Bronchial epithelial cell (primary cell): ENCODE measurements around the gene SHTN1. TPM values are rescaled to one million over a fixed set of nuclear protein-coding genes. Genes with fewer than 3 reads are reported as not detected.

Source experiments
- DNase-seq: peaks from one replicate; pipeline ENCODE4 v3.0.0-alpha.2; 2010; ENCODE audit warnings: low read depth
- FAIRE-seq: peaks from 2 replicates; lab custom pipeline; 2011; peaks lifted over from hg19 to GRCh38; lab: Jason Lieb, UNC
- H3K27me3 ChIP-seq: 2 replicates; pipeline ENCODE4 v1.5.1; 2011; ENCODE audit warnings: low read length; ENCODE audit not compliant: control insufficient read depth, insufficient read depth
- H3K36me3 ChIP-seq: 2 replicates; pipeline ENCODE4 v1.5.1; 2011; ENCODE audit warnings: low read length; ENCODE audit not compliant: control insufficient read depth, insufficient read depth
- H3K4me3 ChIP-seq: 2 replicates; pipeline ENCODE4 v1.5.1; 2011; ENCODE audit warnings: mild to moderate bottlenecking, low read depth, low read length, control low read depth
- CTCF ChIP-seq: IDR thresholded peaks from 2 replicates; pipeline ENCODE4 v1.5.1; 2011; ENCODE audit warnings: mild to moderate bottlenecking, moderate library complexity, low read length, control low read depth, inconsistent platforms; ENCODE audit not compliant: insufficient read depth, severe bottlenecking
- total RNA-seq: library from RNA; depleted of rRNA; stranded (reverse); fragments of >200 nt; gene quantifications from 2 replicates; pipeline ENCODE4 v1.2.1, GENCODE V29; 2014

Gene SHTN1
- total RNA-seq, 1 donor from 2014 or later, result 2.1 TPM

- DNase-seq (peak; percentile 79), FAIRE-seq (no peak)
- Histone ChIP-seq H3K27me3 (no peaks in the 10 kb centered on the region), H3K36me3 (no peaks in the 10 kb centered on the region), H3K4me3 (no peak overlapping the region)
- TF ChIP-seq CTCF, result no peak
Observed at GRCh38 chr10:116866987-116867595, 137.9 kb downstream of the SHTN1 start.

GRCh38 chr10:116866066-116866465 lies 138.9 kb downstream of the SHTN1 start:
- TF ChIP-seq CTCF, result no peak
- H3K36me3 ChIP-seq, result no peaks in the 10 kb centered on the region
- H3K4me3 ChIP-seq, result no peak overlapping the region
- no peak for FAIRE-seq
- peak; percentile 72 for DNase-seq
- no peaks in the 10 kb centered on the region for H3K27me3 ChIP-seq

- H3K27me3 ChIP-seq, result no peaks in the 10 kb centered on the region
- DNase-seq (no peak), FAIRE-seq (no peak)
- no peak for TF ChIP-seq CTCF
- no peaks in the 10 kb centered on the region for H3K36me3 ChIP-seq
- no peak overlapping the region for H3K4me3 ChIP-seq
Observed at GRCh38 chr10:116864436-116864835, 140.6 kb downstream of the SHTN1 start.

DNA sequence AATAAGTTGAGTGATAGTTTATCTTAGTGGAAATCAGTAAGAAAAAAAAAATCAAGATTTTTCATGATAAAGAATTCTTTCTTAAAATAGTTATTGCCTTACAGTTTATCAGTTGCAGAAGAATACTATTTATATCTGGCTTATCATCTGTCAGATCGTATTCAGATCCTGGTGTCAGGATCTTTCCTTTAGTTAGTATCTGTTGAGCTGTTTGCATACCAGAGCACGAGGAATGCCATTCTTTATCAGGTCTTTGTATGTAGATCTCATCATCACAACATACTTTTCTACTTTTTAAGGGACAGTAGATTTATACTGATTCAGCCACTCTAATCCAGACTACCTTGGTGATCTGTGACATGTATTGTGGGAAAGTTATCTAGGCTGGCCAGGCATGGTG lies 143.2 kb downstream of the SHTN1 start:
- no peaks in the 10 kb centered on the region for H3K36me3 ChIP-seq
- DNase-seq (no peak), FAIRE-seq (no peak)
- H3K4me3 ChIP-seq, result no peak overlapping the region
- no peaks in the 10 kb centered on the region for H3K27me3 ChIP-seq
- no peak for TF ChIP-seq CTCF

- TF ChIP-seq CTCF, result no peak
- DNase-seq (no peak), FAIRE-seq (no peak)
- no peak overlapping the region for H3K4me3 ChIP-seq
- no peaks in the 10 kb centered on the region for H3K36me3 ChIP-seq
- H3K27me3 ChIP-seq, result no peaks in the 10 kb centered on the region
Observed at GRCh38 chr10:116857156-116857555, 147.8 kb downstream of the SHTN1 start.

GRCh38 chr10:116853701-116854100 lies 151.3 kb downstream of the SHTN1 start:
- Histone ChIP-seq H3K27me3 (no peaks in the 10 kb centered on the region), H3K4me3 (no peak overlapping the region), H3K36me3 (no peaks in the 10 kb centered on the region)
- DNase-seq (no peak), FAIRE-seq (no peak)
- TF ChIP-seq CTCF, result no peak
